GM12878 (cell line): Measurements from ENCODE around the gene GNG12. TPM values are rescaled to one million over a fixed set of nuclear protein-coding genes. Genes with fewer than 3 reads are reported as not detected.
A peak's percentile ranks its signal among the peaks of the same experiment; 100 is the strongest.

Experiments
- CBFB ChIP-seq: IDR thresholded peaks from 2 replicates; pipeline ENCODE4 v1.6.1; 2016; ENCODE audit warnings: antibody characterized with exemption, low read depth
- CREM ChIP-seq: IDR thresholded peaks from 2 replicates; pipeline ENCODE4 v1.6.1; 2014; ENCODE audit warnings: antibody characterized with exemption, low read depth
- EGR1 ChIP-seq, 2 experiments: IDR thresholded peaks; 1 replicate in 1 of 2; 2 replicates in 1 of 2; pipeline ENCODE4 v1.6.1; 2011 to 2012; ENCODE audit warnings: low read depth in 2 of 2, low read length in 2 of 2, borderline replicate concordance in 1 of 2, mild to moderate bottlenecking in 1 of 2, moderate library complexity in 1 of 2
- ESRRA ChIP-seq: IDR thresholded peaks from 2 replicates; pipeline ENCODE4 v1.6.1; 2012; ENCODE audit warnings: mild to moderate bottlenecking, low read length, improper control_type of control experiment
- FOXM1 ChIP-seq: IDR thresholded peaks from 2 replicates; pipeline ENCODE4 v1.6.1; 2012; ENCODE audit warnings: low read depth, mild to moderate bottlenecking, inconsistent platforms, low read length, moderate library complexity
- GATAD2B ChIP-seq: fragments of 450-650 bp; conservative IDR thresholded peaks from 2 replicates; pipeline ENCODE4 v1.6.1; 2017; ENCODE audit warnings: low read depth, mild to moderate bottlenecking, moderate library complexity
- IKZF2 ChIP-seq, 2 experiments: fragments of 450-650 bp; IDR thresholded peaks; 2 replicates each; pipeline ENCODE4 v1.6.1; 2017; ENCODE audit warnings: mild to moderate bottlenecking in 2 of 2, moderate library complexity in 2 of 2
- KDM1A ChIP-seq: fragments of 200-600 bp; sonication (generic); IDR thresholded peaks from 2 replicates; pipeline ENCODE4 v1.6.1; 2016; ENCODE audit warnings: borderline replicate concordance
- NFYA ChIP-seq: IDR thresholded peaks from 2 replicates; pipeline ENCODE4 v1.6.1; 2011; ENCODE audit warnings: low read depth, mild to moderate bottlenecking, low read length, improper control_type of control experiment, borderline replicate concordance
- PAX8 ChIP-seq: fragments of 450-650 bp; IDR thresholded peaks from 2 replicates; pipeline ENCODE4 v1.6.1; 2017; ENCODE audit warnings: mild to moderate bottlenecking, moderate library complexity
- PML ChIP-seq: IDR thresholded peaks from 2 replicates; pipeline ENCODE4 v1.6.1; 2012; ENCODE audit warnings: low read length, inconsistent platforms
- RCOR1 ChIP-seq: conservative IDR thresholded peaks from 2 replicates; pipeline ENCODE4 v1.6.1; 2012; ENCODE audit warnings: low read depth, low read length, improper control_type of control experiment
- SMAD5 ChIP-seq: IDR thresholded peaks from 2 replicates; pipeline ENCODE4 v1.6.1; 2016; ENCODE audit warnings: antibody characterized with exemption, low read depth
- SREBF2 ChIP-seq: IDR thresholded peaks from 2 replicates; pipeline ENCODE4 v1.6.1; 2012; ENCODE audit warnings: mild to moderate bottlenecking, low read length
- TCF3 ChIP-seq: IDR thresholded peaks from 2 replicates; pipeline ENCODE4 v1.6.1; 2012; ENCODE audit warnings: low read depth, mild to moderate bottlenecking, low read length, borderline replicate concordance; ENCODE audit not compliant: insufficient read depth
- ZNF217 ChIP-seq: fragments of 450-650 bp; IDR thresholded peaks from 2 replicates; pipeline ENCODE4 v1.6.1; 2017; ENCODE audit warnings: antibody characterized with exemption, mild to moderate bottlenecking
- polyA plus RNA-seq, 11 experiments: library from polyadenylated mRNA; depleted of rRNA in 4 of 11; unstranded in 6 of 11; stranded (reverse) in 5 of 11; fragments of >200 nt; fragmentation: Nextera tagmentation in 4 of 11; fragmentation: Illumina TruSeq in 1 of 11; extraction: Ambion mirVana in 4 of 11; extraction: Trizol in 1 of 11; gene quantifications; 1 replicate in 1 of 11; 2 replicates in 10 of 11; pipeline versions ENCODE4 v1.2.1 to v1.2.3, GENCODE V29; 2011 to 2016; ENCODE audit warnings: inconsistent platforms in 2 of 11, missing spikeins in 2 of 11, low read depth in 1 of 11
- total RNA-seq, 4 experiments: library from RNA; depleted of rRNA in 3 of 4; stranded (reverse); fragments of >200 nt in 3 of 4; fragmentation: Illumina TruSeq in 1 of 4; extraction: Trizol in 1 of 4; gene quantifications; 2 replicates each; pipeline versions ENCODE4 v1.2.1 to v1.2.3, GENCODE V29; 2013 to 2021
- TF ChIP-seq, protein P1 (sequence below): fragments of 450-650 bp; IDR thresholded peaks from 2 replicates; pipeline ENCODE4 v1.6.1; 2017; ENCODE audit warnings: mild to moderate bottlenecking, moderate library complexity
- TF ChIP-seq, protein P2 (sequence below): fragments of 450-650 bp; IDR thresholded peaks from 2 replicates; pipeline ENCODE4 v1.6.1; 2017; ENCODE audit warnings: mild to moderate bottlenecking, moderate library complexity
- TF ChIP-seq, protein P3 (sequence below): fragments of 450-650 bp; conservative IDR thresholded peaks from 2 replicates; pipeline ENCODE4 v1.6.1; 2017; ENCODE audit warnings: mild to moderate bottlenecking, moderate library complexity

GNG12 gene
- total and polyA plus RNA-seq, 10 of the 15 experiments (the other 5 are each of a cell fraction or from before 2014, with no cell fraction given) = 0.22 to 32.8 (median 0.35) TPM

DNA sequence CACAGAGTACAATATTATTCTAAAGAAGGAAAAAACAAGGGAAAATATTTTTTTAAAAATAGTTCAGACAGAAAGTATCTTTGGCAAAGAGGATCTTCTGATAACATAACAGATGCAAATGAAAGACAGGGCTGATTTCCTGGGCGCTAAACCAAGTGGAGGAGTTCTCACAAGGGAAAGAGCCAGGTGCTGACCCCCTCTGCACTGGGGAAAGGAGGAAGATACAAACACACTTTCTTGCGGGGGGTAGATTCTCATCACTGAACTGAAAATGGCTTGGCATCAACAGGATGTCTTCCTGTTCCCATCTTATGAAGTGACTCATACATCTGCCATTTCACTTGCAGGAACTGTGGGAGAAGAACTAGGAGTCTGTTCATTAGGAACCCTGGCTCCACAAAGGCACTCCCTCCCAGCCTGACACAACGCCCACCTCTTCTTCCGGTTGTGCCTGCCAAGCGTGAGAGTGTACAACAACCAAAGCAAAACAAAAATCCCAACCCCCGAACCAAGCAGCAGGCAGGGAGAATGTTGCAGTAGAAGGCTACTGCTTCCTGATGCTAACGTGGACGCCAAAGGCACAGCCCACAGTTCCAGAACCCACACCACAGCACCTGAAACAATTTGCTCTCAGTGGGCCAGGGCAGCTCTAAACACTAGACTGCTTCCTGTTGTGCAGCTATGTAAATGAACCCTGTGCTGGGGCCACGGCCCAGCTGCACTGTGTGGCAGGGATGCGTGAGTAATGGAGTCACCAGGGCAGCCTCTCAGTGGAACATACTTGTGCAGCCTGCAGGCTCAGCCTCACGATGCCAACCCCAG lies 97.2 kb downstream of the GNG12 start (continued):
- TF ChIP-seq, protein P1, sequence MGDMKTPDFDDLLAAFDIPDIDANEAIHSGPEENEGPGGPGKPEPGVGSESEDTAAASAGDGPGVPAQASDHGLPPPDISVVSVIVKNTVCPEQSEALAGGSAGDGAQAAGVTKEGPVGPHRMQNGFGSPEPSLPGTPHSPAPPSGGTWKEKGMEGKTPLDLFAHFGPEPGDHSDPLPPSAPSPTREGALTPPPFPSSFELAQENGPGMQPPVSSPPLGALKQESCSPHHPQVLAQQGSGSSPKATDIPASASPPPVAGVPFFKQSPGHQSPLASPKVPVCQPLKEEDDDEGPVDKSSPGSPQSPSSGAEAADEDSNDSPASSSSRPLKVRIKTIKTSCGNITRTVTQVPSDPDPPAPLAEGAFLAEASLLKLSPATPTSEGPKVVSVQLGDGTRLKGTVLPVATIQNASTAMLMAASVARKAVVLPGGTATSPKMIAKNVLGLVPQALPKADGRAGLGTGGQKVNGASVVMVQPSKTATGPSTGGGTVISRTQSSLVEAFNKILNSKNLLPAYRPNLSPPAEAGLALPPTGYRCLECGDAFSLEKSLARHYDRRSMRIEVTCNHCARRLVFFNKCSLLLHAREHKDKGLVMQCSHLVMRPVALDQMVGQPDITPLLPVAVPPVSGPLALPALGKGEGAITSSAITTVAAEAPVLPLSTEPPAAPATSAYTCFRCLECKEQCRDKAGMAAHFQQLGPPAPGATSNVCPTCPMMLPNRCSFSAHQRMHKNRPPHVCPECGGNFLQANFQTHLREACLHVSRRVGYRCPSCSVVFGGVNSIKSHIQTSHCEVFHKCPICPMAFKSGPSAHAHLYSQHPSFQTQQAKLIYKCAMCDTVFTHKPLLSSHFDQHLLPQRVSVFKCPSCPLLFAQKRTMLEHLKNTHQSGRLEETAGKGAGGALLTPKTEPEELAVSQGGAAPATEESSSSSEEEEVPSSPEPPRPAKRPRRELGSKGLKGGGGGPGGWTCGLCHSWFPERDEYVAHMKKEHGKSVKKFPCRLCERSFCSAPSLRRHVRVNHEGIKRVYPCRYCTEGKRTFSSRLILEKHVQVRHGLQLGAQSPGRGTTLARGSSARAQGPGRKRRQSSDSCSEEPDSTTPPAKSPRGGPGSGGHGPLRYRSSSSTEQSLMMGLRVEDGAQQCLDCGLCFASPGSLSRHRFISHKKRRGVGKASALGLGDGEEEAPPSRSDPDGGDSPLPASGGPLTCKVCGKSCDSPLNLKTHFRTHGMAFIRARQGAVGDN = peak; percentile 79
- TF ChIP-seq TCF3 (peak; percentile 65; the same call in 1 of the 2 replicates), GATAD2B (0 out of 2 replicates have a peak, but pooled peaks have one; percentile 48), ZNF217 (no peak), CBFB (0 out of 2 replicates have a peak, but pooled peaks have one; percentile 36), PML (no peak), EGR1 (IDR thresholded peaks at IDR 0.05; ENCODE audit: borderline replicate concordance in 1 of 2, low read depth in 2 of 2, low read length in 2 of 2) (peak in 1 of 2 experiments; percentile 62; a peak in 1 of 3 replicates), PAX8 (no peak), NFYA (no peak), KDM1A (no peak), ESRRA (no peak), RCOR1 (no peak), FOXM1 (no peak), IKZF2 (IDR thresholded peaks at IDR 0.05) (peak; percentile 78 to 85), SREBF2 (no peak), SMAD5 (no peak), CREM (no peak)
- TF ChIP-seq, protein P2, sequence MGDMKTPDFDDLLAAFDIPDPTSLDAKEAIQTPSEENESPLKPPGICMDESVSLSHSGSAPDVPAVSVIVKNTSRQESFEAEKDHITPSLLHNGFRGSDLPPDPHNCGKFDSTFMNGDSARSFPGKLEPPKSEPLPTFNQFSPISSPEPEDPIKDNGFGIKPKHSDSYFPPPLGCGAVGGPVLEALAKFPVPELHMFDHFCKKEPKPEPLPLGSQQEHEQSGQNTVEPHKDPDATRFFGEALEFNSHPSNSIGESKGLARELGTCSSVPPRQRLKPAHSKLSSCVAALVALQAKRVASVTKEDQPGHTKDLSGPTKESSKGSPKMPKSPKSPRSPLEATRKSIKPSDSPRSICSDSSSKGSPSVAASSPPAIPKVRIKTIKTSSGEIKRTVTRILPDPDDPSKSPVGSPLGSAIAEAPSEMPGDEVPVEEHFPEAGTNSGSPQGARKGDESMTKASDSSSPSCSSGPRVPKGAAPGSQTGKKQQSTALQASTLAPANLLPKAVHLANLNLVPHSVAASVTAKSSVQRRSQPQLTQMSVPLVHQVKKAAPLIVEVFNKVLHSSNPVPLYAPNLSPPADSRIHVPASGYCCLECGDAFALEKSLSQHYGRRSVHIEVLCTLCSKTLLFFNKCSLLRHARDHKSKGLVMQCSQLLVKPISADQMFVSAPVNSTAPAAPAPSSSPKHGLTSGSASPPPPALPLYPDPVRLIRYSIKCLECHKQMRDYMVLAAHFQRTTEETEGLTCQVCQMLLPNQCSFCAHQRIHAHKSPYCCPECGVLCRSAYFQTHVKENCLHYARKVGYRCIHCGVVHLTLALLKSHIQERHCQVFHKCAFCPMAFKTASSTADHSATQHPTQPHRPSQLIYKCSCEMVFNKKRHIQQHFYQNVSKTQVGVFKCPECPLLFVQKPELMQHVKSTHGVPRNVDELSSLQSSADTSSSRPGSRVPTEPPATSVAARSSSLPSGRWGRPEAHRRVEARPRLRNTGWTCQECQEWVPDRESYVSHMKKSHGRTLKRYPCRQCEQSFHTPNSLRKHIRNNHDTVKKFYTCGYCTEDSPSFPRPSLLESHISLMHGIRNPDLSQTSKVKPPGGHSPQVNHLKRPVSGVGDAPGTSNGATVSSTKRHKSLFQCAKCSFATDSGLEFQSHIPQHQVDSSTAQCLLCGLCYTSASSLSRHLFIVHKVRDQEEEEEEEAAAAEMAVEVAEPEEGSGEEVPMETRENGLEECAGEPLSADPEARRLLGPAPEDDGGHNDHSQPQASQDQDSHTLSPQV = no peak
- TF ChIP-seq, protein P3, sequence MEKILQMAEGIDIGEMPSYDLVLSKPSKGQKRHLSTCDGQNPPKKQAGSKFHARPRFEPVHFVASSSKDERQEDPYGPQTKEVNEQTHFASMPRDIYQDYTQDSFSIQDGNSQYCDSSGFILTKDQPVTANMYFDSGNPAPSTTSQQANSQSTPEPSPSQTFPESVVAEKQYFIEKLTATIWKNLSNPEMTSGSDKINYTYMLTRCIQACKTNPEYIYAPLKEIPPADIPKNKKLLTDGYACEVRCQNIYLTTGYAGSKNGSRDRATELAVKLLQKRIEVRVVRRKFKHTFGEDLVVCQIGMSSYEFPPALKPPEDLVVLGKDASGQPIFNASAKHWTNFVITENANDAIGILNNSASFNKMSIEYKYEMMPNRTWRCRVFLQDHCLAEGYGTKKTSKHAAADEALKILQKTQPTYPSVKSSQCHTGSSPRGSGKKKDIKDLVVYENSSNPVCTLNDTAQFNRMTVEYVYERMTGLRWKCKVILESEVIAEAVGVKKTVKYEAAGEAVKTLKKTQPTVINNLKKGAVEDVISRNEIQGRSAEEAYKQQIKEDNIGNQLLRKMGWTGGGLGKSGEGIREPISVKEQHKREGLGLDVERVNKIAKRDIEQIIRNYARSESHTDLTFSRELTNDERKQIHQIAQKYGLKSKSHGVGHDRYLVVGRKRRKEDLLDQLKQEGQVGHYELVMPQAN = no peak
